NCI-H446 (cell line): Measurements from ENCODE around the gene EMX2.

Experiments
- DNase-seq, 2 experiments: peaks; one replicate each; lab custom pipeline; 2025; lab: John Stamatoyannopoulos, UW

EMX2 gene

DNA sequence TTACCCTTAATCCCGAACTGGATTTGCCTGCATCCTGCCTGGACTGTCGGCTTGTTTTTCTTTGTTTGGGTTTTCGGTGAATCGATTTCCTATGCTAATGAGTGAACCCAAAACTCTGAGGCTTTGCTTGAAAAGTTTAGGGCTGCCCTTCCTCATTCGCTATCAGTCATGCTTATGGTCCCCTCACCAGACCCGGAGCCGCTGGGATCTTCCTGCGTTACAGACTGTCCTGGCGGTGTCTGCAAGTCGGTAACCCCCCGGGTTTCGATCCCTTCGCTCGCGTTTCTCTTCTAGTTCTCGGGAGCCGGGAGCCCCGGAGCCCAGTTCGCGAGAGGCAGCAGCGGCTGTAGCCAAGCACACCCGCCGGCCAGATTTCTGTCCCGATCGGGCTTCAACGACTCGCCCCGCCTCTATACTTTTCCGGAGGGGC, 2.2 kb downstream of the EMX2 start:
- no peak for DNase-seq

GRCh38 chr10:117545141-117546019, 2.8 kb downstream of the EMX2 start:
- no peak for DNase-seq

DNA sequence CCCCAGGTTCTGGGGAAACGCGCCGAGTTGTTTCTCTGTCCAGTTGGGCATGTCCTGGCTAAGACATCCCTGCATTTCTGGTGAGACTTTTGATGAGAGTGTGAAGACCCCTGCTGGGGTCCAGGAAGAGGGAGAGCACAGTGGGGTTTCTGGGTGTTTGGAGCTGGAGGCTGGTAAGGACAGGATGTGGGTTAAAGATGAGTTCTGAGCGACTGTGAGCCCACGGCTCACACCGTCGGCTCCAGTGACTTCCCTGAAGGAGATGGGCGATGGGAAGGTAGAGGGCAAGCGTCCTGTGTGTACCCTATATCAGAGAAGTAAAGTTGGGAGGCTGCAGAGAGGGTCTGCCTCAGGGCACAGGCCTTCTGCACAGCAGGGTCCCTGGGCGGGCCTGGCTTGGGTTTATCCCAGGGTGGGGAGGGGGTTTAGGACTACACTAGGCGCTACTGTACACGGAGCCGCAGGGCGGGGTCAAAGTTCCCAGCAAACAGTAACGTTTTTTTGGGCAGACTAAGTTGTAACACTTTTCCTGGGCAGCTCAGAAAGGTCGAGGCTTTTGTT, 3.6 kb downstream of the EMX2 start:
- no peak for DNase-seq

GRCh38 chr10:117546581-117547015, 4.1 kb downstream of the EMX2 start:
- DNase-seq = no peak

DNA sequence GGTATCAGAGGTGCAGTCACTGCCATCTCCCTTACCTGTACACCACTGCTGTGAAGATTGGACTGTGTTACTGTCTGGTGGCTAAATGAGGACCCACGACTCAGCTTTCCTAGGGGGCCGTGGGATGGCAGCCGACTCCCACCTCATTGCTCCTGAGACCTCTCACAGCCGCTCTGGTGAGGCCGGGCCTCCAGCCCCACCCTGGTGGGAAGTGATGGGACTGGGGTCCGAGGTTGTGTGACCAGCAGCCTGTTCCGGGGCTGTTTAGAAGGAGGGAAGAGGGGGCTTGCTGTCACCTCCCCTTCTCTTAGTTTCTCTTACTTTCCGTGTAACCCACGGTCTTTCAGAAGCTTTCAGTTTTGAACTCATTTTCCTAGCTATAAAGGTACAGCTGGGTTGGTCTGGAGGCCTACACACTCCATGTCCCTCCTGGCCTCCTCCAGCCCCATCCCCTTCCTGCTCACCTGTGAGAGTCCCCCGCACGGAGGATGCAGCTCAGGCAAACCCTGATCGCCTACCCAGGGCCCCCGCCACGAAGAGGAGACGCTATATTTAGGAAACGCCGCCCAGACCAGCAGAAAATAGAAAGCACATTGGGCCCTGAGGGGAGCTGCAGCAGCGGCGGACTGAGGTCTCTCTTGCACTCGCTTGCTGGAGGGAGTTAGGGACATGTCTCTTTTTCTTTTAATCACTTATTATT, 4.6 kb downstream of the EMX2 start:
- DNase-seq = no peak

- no peak for DNase-seq
Measured at GRCh38 chr10:117547716-117548668, 5.4 kb downstream of the EMX2 start.

DNA sequence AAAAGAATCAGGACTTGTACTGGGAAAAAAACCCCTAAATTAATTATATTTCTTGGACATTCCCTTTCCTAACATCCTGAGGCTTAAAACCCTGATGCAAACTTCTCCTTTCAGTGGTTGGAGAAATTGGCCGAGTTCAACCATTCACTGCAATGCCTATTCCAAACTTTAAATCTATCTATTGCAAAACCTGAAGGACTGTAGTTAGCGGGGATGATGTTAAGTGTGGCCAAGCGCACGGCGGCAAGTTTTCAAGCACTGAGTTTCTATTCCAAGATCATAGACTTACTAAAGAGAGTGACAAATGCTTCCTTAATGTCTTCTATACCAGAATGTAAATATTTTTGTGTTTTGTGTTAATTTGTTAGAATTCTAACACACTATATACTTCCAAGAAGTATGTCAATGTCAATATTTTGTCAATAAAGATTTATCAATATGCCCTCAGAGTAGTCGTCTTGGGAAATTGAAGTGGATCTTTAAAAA, 6.6 kb downstream of the EMX2 start:
- DNase-seq = no peak

DNA sequence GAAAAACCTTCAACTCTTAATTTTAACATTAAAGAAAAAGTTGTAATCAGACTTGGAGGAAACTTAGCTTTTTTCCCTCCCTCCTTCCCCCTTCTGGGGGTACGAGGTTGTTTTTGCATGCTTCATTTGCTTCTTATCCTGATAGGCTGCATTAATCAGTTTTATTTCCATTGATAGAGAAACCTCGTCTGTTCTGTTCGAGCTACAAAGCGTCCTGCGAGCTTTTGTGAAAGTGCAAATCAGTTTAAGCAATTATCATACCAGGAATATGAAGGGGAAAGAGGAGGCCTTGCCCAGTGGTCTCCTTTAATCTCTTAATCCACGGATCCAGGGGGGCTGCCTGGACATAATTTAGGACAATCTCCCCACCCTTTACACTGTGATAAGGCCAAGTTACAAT, 7.5 kb downstream of the EMX2 start:
- no peak for DNase-seq

- no peak for DNase-seq
Measured at GRCh38 chr10:117550599-117551329, 8.2 kb downstream of the EMX2 start.

DNA sequence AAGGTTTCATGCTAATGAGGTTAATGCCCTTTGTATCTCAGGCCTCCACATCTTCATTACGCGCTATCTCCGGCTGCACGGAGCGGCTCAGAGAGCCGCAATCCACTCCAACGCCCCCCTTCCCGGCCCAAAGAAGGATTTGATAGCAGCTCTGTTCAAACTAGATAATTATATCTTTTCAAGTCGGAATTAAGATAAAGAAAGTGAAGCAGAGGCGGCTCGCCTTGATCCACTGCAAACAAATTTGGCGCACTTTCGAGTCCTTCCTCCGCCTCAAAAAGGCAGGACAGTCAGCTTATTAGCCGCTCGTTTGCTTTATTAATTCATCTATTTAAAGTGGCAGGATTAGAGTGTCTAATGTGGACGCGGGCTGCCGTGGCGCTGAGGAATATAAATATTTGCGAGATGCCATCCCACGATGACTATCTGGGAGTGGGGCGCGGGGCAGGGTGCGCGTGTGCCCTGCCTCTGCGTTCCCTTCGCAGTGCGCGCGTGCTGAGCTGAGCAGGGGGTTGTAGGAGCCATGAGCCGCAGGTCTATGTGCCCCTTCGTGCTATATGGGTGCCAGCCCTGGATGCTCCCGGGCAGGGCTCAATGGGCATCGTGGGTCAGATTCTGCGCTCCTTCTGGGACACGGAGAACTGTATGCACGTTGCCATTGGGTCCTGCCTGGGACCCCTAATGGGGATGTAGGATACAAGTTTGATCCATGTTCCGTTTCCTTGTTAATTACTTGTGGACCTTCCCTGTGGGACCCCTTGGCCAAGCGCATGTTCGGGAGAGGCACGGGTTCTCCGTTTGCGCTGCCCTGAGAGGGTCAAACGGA, 9.0 kb downstream of the EMX2 start:
- DNase-seq = no peak

- DNase-seq = no peak
Measured at GRCh38 chr10:117552156-117552631, 9.6 kb downstream of the EMX2 start.

- no peak for DNase-seq
Measured at GRCh38 chr10:117552701-117553141, 10.2 kb downstream of the EMX2 start.

GRCh38 chr10:117553142-117553814, 10.7 kb downstream of the EMX2 start:
- no peak for DNase-seq

DNA sequence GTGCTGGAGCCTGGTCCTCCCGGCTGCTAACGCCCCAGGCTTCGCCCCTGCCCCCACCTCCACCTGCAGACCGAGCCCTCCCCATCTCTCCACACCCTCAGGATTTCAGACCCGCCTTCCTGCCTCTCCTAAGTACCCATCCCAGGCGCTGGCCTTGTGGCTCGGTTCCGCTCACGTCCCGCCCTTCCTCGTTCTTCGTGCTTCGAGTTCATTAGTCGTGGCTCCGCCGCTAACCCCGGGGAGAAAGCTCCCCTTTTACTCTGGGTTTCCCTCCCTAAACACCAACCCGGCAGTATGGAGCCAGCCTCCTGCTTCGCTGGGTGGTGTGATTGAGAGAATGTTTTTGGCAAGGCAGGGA, 11.2 kb downstream of the EMX2 start:
- DNase-seq = no peak

GRCh38 chr10:117554241-117554814, 11.8 kb downstream of the EMX2 start:
- DNase-seq = no peak

DNA sequence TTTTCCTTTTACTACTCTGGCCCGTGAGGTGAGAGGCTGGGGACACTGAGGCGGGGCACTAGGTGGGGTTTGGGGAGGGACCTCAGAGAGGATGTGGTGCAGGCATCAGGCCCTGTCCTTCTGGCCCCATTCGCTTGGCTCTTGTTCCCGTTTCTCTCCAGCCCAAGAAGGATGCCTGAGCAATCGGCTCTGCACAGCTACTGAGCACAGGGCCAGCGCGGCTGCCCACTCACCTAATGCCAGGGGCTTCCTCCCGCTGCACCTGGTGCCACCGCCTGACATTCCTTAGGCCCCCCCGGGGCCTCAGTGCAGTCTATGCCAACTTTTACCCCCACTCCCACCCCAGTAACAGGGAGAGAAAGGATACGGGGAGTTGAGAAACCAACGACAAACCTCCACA, 12.5 kb downstream of the EMX2 start:
- DNase-seq = no peak

DNA sequence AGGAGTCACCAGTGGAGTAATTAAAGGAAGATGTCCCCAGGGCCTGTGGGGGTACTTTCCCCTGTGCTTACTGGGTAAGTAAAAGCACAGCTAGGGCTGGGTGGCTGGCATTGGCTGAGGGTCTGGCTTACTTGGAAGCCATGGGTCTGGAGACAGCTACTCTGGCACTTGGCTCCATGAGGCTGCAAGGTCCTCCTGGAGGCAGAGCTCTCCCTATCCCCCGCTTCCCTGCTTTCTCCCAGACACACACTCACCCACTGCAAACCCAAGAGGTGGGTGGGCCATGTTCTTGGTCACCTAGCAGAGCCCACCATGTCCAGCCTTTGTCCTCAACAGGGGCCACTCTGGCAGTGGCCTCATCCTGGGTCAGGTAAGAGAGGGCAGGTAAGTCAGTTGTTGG, 13.3 kb downstream of the EMX2 start:
- no peak for DNase-seq

DNA sequence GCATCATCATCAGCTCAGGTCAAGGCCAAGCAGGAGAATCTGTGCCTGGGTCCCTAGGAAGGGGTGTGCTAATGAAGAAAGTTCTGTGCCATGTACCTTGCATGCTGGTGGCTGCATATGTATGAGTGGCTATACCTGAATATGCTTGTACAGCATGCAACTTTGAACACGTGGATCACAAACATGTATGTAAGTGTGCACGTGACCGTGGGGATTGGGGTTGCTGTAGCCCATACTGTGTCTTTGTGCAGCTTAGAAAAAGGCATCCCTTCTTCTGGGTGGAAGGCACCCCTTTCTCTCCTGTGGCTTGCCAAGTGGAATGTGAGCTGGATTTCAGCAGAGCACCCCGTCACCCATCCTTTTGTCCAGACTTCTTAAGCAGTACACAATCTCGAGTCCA, 13.8 kb downstream of the EMX2 start:
- DNase-seq = no peak

DNA sequence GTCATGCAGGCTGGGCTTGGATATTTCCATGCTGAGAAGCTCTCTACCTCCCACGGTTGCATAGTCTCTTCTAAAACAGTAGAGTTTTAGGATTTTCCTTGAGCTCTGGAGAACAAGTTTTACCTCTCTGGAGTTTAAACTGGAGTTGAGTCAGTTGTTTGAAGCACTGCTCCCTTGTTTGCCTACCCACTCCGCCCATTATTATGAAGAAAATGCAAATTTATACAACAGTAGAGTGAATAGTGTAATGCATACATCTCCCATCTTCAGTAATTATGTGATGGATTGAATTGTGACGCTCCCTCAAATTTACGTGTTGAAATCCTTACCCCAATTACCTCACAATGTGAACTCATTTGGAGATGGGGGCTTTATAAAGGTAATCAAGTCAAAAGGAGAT, 17.2 kb downstream of the EMX2 start:
- no peak for DNase-seq
